ENCODE data around the gene RMRP. TPM values are rescaled to one million over a fixed set of nuclear protein-coding genes. Genes with fewer than 3 reads are reported as not detected.

The RMRP gene
- total and polyA plus RNA-seq, 2 experiments from 2014 or later: 15.3 to 8,626 TPM

GRCh38 chr9:35679091-35679490, 21.3 kb upstream of the RMRP start (continued):
- TF ChIP-seq ZNF331 (CRISPR knock-in tag; IDR thresholded peaks at IDR 0.05; ENCODE audit: low read depth): no peak
- TF ChIP-seq STAT1 (IDR thresholded peaks at IDR 0.05; ENCODE audit: unreplicated experiment): no peak
- TF ChIP-seq ZNF462 (CRISPR knock-in tag; IDR thresholded peaks at IDR 0.05): no peak
- no peak for TF ChIP-seq ETS1 (IDR thresholded peaks at IDR 0.05)
- TF ChIP-seq EZH2 (IDR thresholded peaks at IDR 0.05; ENCODE audit: low read depth, unreplicated experiment): no peak
- TF ChIP-seq CREB1 (CRISPR knock-in tag; IDR thresholded peaks at IDR 0.05; ENCODE audit: low read depth): no peak

- H3K36me3 ChIP-seq (ENCODE audit: insufficient read depth): no peaks in the 10 kb centered on the region
- ATAC-seq (peak; percentile 86), DNase-seq (ENCODE audit: low spot score) (peak; percentile 96)
- H3K27me3 ChIP-seq (ENCODE audit: insufficient read depth): peaks cover 20% of the 10 kb centered on the region
- Mint-ChIP-seq H3K9me3 (no peaks in the 10 kb centered on the region), H3K4me3 (peak overlapping the region; percentile 78), H3K36me3 (ENCODE audit: low read depth) (no peaks in the 10 kb centered on the region), H3K27ac (no peak overlapping the region), H3K4me1 (peaks cover 21% of the 10 kb centered on the region), H3K27me3 (ENCODE audit: insufficient read depth, low read depth, poor library complexity) (peaks cover 25% of the 10 kb centered on the region)
- no peaks in the 10 kb centered on the region for H4K20me1 ChIP-seq (replicated peaks; ENCODE audit: insufficient read depth)
- H3K27ac ChIP-seq (ENCODE audit: low read depth): no peak overlapping the region
- H3K4me1 ChIP-seq (ENCODE audit: insufficient read depth): peaks cover 11% of the 10 kb centered on the region; the same call in 1 of the 2 replicates
- peak overlapping the region; percentile 74 for H3K4me3 ChIP-seq
- 0 out of 2 replicates have a peak, but pooled peaks cover 11% of the 10 kb centered on the region for H3F3A ChIP-seq (replicated peaks; ENCODE audit: low read depth)
- peak overlapping the region; percentile 77 for H3K4me2 ChIP-seq
- H2AFZ ChIP-seq: peak overlapping the region; percentile 98
- no peaks in the 10 kb centered on the region for H3K79me2 ChIP-seq (replicated peaks; ENCODE audit: insufficient read depth)
- no peaks in the 10 kb centered on the region for H3K9me2 ChIP-seq (ENCODE audit: insufficient read depth)
- no peak for TF ChIP-seq ETS1 (IDR thresholded peaks at IDR 0.05)
- TF ChIP-seq ZNF114 (CRISPR knock-in tag; IDR thresholded peaks at IDR 0.05): no peak
- peak in 1 of 2 experiments; percentile 40; a peak in 2 of 4 replicates for TF ChIP-seq CTCF (conservative IDR thresholded peaks at IDR 0.05; ENCODE audit: low read depth in 2 of 2)
- TF ChIP-seq EZH2phosphoT487 (IDR thresholded peaks at IDR 0.05; ENCODE audit: unreplicated experiment): no peak
- no peak for TF ChIP-seq EZH2 (IDR thresholded peaks at IDR 0.05; ENCODE audit: low read depth, unreplicated experiment)
- TF ChIP-seq JUNB (IDR thresholded peaks at IDR 0.05; ENCODE audit: unreplicated experiment): no peak
- peak; percentile 82 for TF ChIP-seq POLR2AphosphoS5 (IDR thresholded peaks at IDR 0.05; ENCODE audit: low read depth)
- no peak for TF ChIP-seq NANOG (IDR thresholded peaks at IDR 0.05; ENCODE audit: borderline replicate concordance)
Observed at GRCh38 chr9:35675732-35676392, 18.0 kb upstream of the RMRP start.
